ENCODE data around the gene SSC5D. TPM values are rescaled to one million over a fixed set of nuclear protein-coding genes. Genes with fewer than 3 reads are reported as not detected.

SSC5D gene
- total RNA-seq, 1 experiment from 2014 or later, result 3.2 TPM

GRCh38 chr19:55549500-55550320 lies 61.5 kb downstream of the SSC5D start:
- H2BK20ac ChIP-seq (ENCODE audit: low read depth, low read length, poor library complexity, severe bottlenecking), result no peak overlapping the region
- Mint-ChIP-seq H3K36me3 (ENCODE audit: insufficient read depth in 1 of 3, low read depth in 3 of 3) (no peaks in the 10 kb centered on the region), H3K9me3 (no peaks in the 10 kb centered on the region; a peak in 1 of 5 replicates), H3K4me1 (peaks cover 42 to 69% of the 10 kb centered on the region in 2 experiments), H3K27ac (peak overlapping the region in 2 of 3 experiments; percentile 44 to 80; a peak in 4 of 7 replicates), H3K4me3 (peak overlapping the region; percentile 63 to 82), H3K27me3 (ENCODE audit: low read depth) (peaks cover 4% of the 10 kb centered on the region)
- H3K23ac ChIP-seq (ENCODE audit: insufficient read length, low read depth, low read length), result no peak overlapping the region
- no peak overlapping the region for H2AK5ac ChIP-seq (ENCODE audit: insufficient read length, low read length)
- H2AFZ ChIP-seq (ENCODE audit: low read length), result peak overlapping the region; percentile 14
- H2BK5ac ChIP-seq (ENCODE audit: insufficient read length, low read length), result no peak overlapping the region
- no peaks in the 10 kb centered on the region for H3K79me1 ChIP-seq (ENCODE audit: insufficient read depth, low read depth, low read length, poor library complexity, severe bottlenecking)
- no peaks in the 10 kb centered on the region for H3K27me3 ChIP-seq (ENCODE audit: insufficient read depth, low read length)
- no peak overlapping the region for H4K5ac ChIP-seq (ENCODE audit: insufficient read length, low read depth, low read length)
- no peak overlapping the region for H4K8ac ChIP-seq (replicated peaks; ENCODE audit: insufficient read length, low read depth, low read length)
- DNase-seq, result peak; percentile 67
- no peaks in the 10 kb centered on the region for H4K20me1 ChIP-seq (ENCODE audit: control insufficient read depth, insufficient read depth, insufficient read length)
- peaks cover 8% of the 10 kb centered on the region; the same call in 1 of the 2 replicates for H3K4me1 ChIP-seq (ENCODE audit: insufficient read depth, low read length)
- H2BK120ac ChIP-seq (ENCODE audit: low read depth, low read length, poor library complexity, severe bottlenecking), result no peak overlapping the region
- H3K9me3 ChIP-seq (ENCODE audit: control insufficient read depth, low read depth, low read length), result no peaks in the 10 kb centered on the region
- peak; percentile 18; the same call in 1 of the 3 replicates for TF ChIP-seq CTCF (conservative IDR thresholded peaks at IDR 0.05)
- H4K91ac ChIP-seq (ENCODE audit: insufficient read length, low read depth, low read length), result no peak overlapping the region
- peak overlapping the region; percentile 93; the same call in 1 of the 2 replicates for H3K14ac ChIP-seq (ENCODE audit: insufficient read depth, low read length)
- H3K4ac ChIP-seq (ENCODE audit: low read depth, low read length), result no peak overlapping the region; the same call in 1 of the 2 replicates
- peak overlapping the region; percentile 41 for H3K4me2 ChIP-seq (ENCODE audit: insufficient read depth, insufficient read length, low read length)
- peaks cover 7% of the 10 kb centered on the region for H3K23me2 ChIP-seq (ENCODE audit: insufficient read length, low read depth, low read length, poor library complexity, severe bottlenecking)
- H2BK15ac ChIP-seq (ENCODE audit: low read depth, low read length), result no peak overlapping the region
- H3K27ac ChIP-seq (ENCODE audit: insufficient read length, low read depth, low read length), result no peak overlapping the region
- peak overlapping the region; percentile 92 for H3K18ac ChIP-seq (ENCODE audit: insufficient read length, low read depth, low read length)
- H2BK12ac ChIP-seq (ENCODE audit: insufficient read length, low read depth, low read length), result peak overlapping the region; percentile 51
- H3T11ph ChIP-seq (ENCODE audit: low read length), result no peak overlapping the region
- H3K79me2 ChIP-seq (ENCODE audit: insufficient read depth, low read length), result no peaks in the 10 kb centered on the region
- H3K9ac ChIP-seq (ENCODE audit: extremely low read depth, insufficient read length, low read length), result peak overlapping the region; percentile 54
- H3K56ac ChIP-seq (ENCODE audit: insufficient read length, low read depth, low read length), result no peak overlapping the region
- no CpG with 5 or more reads among the region's 36 CpGs for WGBS (ENCODE audit: extremely low coverage, insufficient read length, low lambda C conversion rate)

All from H9 (cell line).